ENCODE measurements around the gene MSI2. TPM values are rescaled to one million over a fixed set of nuclear protein-coding genes. Genes with fewer than 3 reads are reported as not detected.

Gene MSI2
- total RNA-seq, 4 donors from 2014 or later: 60.7 to 101 (median 70.9) TPM

GRCh38 chr17:57669671-57670529 is 413.6 kb downstream of the MSI2 start:
- TF ChIP-seq, protein P1, sequence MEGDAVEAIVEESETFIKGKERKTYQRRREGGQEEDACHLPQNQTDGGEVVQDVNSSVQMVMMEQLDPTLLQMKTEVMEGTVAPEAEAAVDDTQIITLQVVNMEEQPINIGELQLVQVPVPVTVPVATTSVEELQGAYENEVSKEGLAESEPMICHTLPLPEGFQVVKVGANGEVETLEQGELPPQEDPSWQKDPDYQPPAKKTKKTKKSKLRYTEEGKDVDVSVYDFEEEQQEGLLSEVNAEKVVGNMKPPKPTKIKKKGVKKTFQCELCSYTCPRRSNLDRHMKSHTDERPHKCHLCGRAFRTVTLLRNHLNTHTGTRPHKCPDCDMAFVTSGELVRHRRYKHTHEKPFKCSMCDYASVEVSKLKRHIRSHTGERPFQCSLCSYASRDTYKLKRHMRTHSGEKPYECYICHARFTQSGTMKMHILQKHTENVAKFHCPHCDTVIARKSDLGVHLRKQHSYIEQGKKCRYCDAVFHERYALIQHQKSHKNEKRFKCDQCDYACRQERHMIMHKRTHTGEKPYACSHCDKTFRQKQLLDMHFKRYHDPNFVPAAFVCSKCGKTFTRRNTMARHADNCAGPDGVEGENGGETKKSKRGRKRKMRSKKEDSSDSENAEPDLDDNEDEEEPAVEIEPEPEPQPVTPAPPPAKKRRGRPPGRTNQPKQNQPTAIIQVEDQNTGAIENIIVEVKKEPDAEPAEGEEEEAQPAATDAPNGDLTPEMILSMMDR (IDR thresholded peaks at IDR 0.05): no peak
- no peak for TF ChIP-seq POLR2A (IDR thresholded peaks at IDR 0.05)
- no peaks in the 10 kb centered on the region for H3K36me3 ChIP-seq
- peaks cover 0 to 21% of the 10 kb centered on the region in 2 donors for H3K4me1 ChIP-seq
- intact Hi-C loops (cut with DNase I): loop anchor here (5.0 kb wide), 1 partner anchor 428 kb away; no protein-coding TSS in a partner anchor
- H3K27ac ChIP-seq: no peak overlapping the region
- H3K4me3 ChIP-seq (replicated peaks in 1 of 3): no peak overlapping the region
- 78 to 92% methylated on average over 10 of the region's 10 CpGs for WGBS, 2 donors
- no peak for DNase-seq
- H3K9me3 ChIP-seq: no peaks in the 10 kb centered on the region
- H3K27me3 ChIP-seq: no peaks in the 10 kb centered on the region

- intact Hi-C loops (cut with DNase I): loop anchor here (5.0 kb wide), 1 partner anchor 429 kb away; no protein-coding TSS in a partner anchor
- Histone ChIP-seq H3K36me3 (no peaks in the 10 kb centered on the region), H3K27ac (no peak overlapping the region), H3K4me1 (peaks cover 0 to 13% of the 10 kb centered on the region in 2 donors), H3K9me3 (no peaks in the 10 kb centered on the region), H3K27me3 (no peaks in the 10 kb centered on the region), H3K4me3 (replicated peaks in 1 of 3) (no peak overlapping the region)
- TF ChIP-seq, protein P1 (IDR thresholded peaks at IDR 0.05): no peak
- no peak for TF ChIP-seq POLR2A (IDR thresholded peaks at IDR 0.05)
- 88 to 89% methylated on average over 8 of the region's 8 CpGs for WGBS, 2 donors
- DNase-seq: no peak
Observed at GRCh38 chr17:57670769-57671569, 414.6 kb downstream of the MSI2 start.

DNA sequence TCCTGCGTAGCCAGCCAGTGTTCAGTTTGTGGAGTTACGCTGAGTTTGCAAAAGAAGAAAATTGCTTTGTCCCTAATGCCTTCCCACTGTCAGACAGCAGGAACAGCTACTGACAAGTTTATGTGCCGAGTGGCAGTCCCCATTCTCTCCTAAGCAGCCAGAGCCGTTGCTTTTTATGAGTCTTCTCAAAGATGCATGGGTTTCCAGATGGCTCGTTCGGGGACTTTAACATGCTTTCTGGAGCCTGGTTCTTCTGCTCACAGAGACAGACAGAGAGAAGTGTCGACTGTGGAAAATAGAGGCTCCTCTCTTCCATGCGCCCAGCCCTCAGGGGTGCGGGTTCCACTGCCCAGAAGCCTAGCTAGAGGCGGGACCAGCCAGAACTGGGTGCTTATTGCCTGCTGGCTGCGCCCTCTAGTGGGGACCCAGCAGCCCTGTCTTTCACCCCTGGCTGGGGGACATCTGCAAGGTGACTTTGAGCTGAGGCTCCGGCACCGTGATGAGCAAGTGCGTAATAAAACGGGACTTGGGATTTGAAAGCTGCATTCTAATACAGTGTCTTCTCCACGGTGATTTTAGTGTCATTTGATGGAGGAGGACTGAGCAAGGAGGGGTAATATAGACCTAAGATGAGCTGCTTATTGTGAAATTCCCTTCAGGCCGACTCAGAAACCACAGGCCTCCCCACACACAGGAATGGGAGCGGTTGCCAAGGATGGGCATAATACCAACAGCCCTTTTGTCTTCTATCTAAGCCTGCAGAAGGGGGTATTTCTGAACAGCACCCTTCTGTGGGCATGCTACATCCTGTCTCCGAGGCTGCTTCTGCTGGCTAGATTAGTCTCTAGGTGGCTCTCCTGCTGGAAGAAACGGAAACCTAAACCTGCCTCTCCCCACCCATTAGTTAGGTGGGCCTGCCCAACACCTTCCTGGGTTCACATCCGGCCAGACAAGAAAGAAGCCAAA is 415.6 kb downstream of the MSI2 start:
- intact Hi-C loops (cut with DNase I): loop anchor here (5.0 kb wide), 1 partner anchor 430 kb away; no protein-coding TSS in a partner anchor
- Histone ChIP-seq H3K27ac (no peak overlapping the region), H3K4me3 (replicated peaks in 1 of 3) (no peak overlapping the region), H3K36me3 (no peaks in the 10 kb centered on the region), H3K4me1 (peaks cover 0 to 4% of the 10 kb centered on the region in 2 donors), H3K9me3 (no peaks in the 10 kb centered on the region), H3K27me3 (no peaks in the 10 kb centered on the region)
- no peak for TF ChIP-seq POLR2A (IDR thresholded peaks at IDR 0.05)
- TF ChIP-seq, protein P1 (IDR thresholded peaks at IDR 0.05): peak; percentile 86 to 96 (median 87)
- WGBS, 2 donors: 46 to 57% methylated on average over 13 to 21 of the region's 21 CpGs
- peak; percentile 75 to 80 for DNase-seq

DNA sequence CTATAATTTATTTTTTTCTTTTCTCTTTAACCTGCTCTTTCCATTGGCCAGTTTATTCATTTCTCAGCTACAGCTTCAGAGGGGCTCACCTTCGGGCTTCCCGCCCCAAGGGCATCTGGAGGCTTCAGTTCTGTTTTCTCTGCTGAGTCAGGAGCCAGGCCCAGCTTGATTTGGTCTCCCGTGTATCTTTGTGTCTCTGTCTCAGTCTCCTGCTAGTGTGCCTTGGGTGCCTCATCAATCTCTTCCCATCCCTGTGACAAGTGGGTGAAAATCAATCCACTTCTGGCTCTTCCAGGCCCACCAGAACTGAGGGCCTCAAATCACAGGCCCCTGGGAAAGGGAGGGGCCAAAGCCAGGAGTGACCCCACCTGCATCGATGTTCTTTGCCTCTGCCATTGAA is 416.6 kb downstream of the MSI2 start:
- H3K4me1 ChIP-seq: no peaks in the 10 kb centered on the region
- H3K9me3 ChIP-seq: no peaks in the 10 kb centered on the region
- H3K27me3 ChIP-seq: no peaks in the 10 kb centered on the region
- no peak for DNase-seq
- H3K27ac ChIP-seq: no peak overlapping the region
- H3K36me3 ChIP-seq: no peaks in the 10 kb centered on the region
- H3K4me3 ChIP-seq (replicated peaks in 1 of 3): no peak overlapping the region
- WGBS, 2 donors: 94 to 95% methylated on average over 4 of the region's 4 CpGs
- TF ChIP-seq POLR2A (IDR thresholded peaks at IDR 0.05): no peak
- TF ChIP-seq, protein P1 (IDR thresholded peaks at IDR 0.05): no peak
- intact Hi-C loops (cut with DNase I): loop anchor here (5.0 kb wide), 1 partner anchor 431 kb away; no protein-coding TSS in a partner anchor

Data from thyroid gland (tissue), 4 donors.